MM.1S (cell line): ENCODE measurements around the gene C19orf85.

Experiments used
- DNase-seq: peaks from one replicate; pipeline ENCODE4 v3.0.0-alpha.2; 2015
- H2AFZ ChIP-seq: fragments of 300-600 bp; sonication (generic); 2 replicates; pipeline ENCODE4 v1.6.0; 2016; ENCODE audit warnings: antibody characterized with exemption, low read length
- H3F3A ChIP-seq: fragments of 300-600 bp; sonication (generic); 2 replicates; pipeline ENCODE4 v1.6.1; 2016; ENCODE audit warnings: mild to moderate bottlenecking, antibody characterized with exemption, low read length, moderate library complexity, mixed read lengths; ENCODE audit not compliant: insufficient read depth
- H3K27ac ChIP-seq: fragments of 300-600 bp; sonication (generic); 2 replicates; pipeline ENCODE4 v1.5.1; 2016; ENCODE audit warnings: mild to moderate bottlenecking, low read length
- H3K27me3 ChIP-seq: fragments of 300-600 bp; sonication (generic); replicated peaks from 2 replicates; pipeline ENCODE4 v1.6.0; 2016; ENCODE audit warnings: low read length; ENCODE audit not compliant: insufficient read depth
- H3K36me3 ChIP-seq: fragments of 300-600 bp; sonication (generic); replicated peaks from 2 replicates; pipeline ENCODE4 v1.6.1; 2016; ENCODE audit warnings: mild to moderate bottlenecking, low read length, mixed read lengths; ENCODE audit not compliant: insufficient read depth
- H3K4me1 ChIP-seq: fragments of 300-600 bp; sonication (generic); 2 replicates; pipeline ENCODE4 v1.6.1; 2016; ENCODE audit warnings: low read length, mixed read lengths
- H3K4me2 ChIP-seq: fragments of 300-600 bp; sonication (generic); 2 replicates; pipeline ENCODE4 v1.6.0; 2016; ENCODE audit warnings: low read depth, low read length
- H3K4me3 ChIP-seq: fragments of 300-600 bp; sonication (generic); 2 replicates; pipeline ENCODE4 v1.5.1; 2016; ENCODE audit warnings: low read length, mixed read lengths
- H3K79me2 ChIP-seq: fragments of 300-600 bp; sonication (generic); 2 replicates; pipeline ENCODE4 v1.6.1; 2016; ENCODE audit warnings: mixed run types, low read length, mixed read lengths
- H3K9ac ChIP-seq: fragments of 300-600 bp; sonication (generic); 2 replicates; pipeline ENCODE4 v1.6.1; 2016; ENCODE audit warnings: low read length, mixed read lengths
- H3K9me2 ChIP-seq: fragments of 300-600 bp; sonication (generic); replicated peaks from 2 replicates; pipeline ENCODE4 v1.6.1; 2016; ENCODE audit warnings: mild to moderate bottlenecking, low read length, mixed read lengths; ENCODE audit not compliant: insufficient read depth
- H3K9me3 ChIP-seq: fragments of 300-600 bp; sonication (generic); replicated peaks from 2 replicates; pipeline ENCODE4 v1.6.1; 2016; ENCODE audit warnings: mild to moderate bottlenecking, low read length, mixed read lengths; ENCODE audit not compliant: insufficient read depth
- H4K20me1 ChIP-seq: fragments of 300-600 bp; sonication (generic); 2 replicates; pipeline ENCODE4 v1.6.1; 2016; ENCODE audit warnings: mild to moderate bottlenecking, low read length, moderate library complexity, mixed read lengths; ENCODE audit not compliant: insufficient read depth
- EZH2 ChIP-seq: fragments of 300-600 bp; sonication (generic); optimal IDR thresholded peaks from 2 replicates; pipeline ENCODE3; 2017; ENCODE audit warnings: low read depth, mild to moderate bottlenecking, antibody characterized with exemption, low read length, mixed read lengths
- EZH2phosphoT487 ChIP-seq: fragments of 300-600 bp; sonication (generic); IDR thresholded peaks from 2 replicates; pipeline ENCODE4 v1.6.1; 2018; ENCODE audit warnings: antibody characterized with exemption, low read length
- TF ChIP-seq, protein P1 (sequence below): fragments of 300-600 bp; sonication (generic); IDR thresholded peaks from 2 replicates; pipeline ENCODE4 v1.5.1; 2016; ENCODE audit warnings: antibody characterized with exemption, low read length, mixed read lengths

C19orf85 gene

DNA sequence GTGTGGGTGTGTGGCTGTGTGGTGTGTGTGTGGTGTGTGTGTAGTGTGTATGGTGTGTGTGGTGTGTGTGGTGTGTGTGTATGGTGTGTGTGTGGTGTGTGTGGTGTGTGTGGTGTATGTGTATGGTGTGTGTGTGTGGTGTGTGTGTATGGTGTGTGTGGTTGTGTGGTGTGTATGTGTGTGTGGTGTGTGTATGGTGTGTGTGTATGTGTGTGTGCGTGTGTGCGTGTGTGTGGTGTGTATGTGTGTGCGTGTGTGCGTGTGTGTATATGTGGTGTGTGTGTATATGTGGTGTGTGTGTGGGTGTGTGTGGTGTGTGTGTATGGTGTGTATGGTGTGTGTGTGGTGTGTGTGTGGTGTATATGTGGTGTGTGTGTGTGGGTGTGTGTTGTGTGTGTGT is 29.5 kb downstream of the C19orf85 start:
- H3K4me2 ChIP-seq: no peak overlapping the region
- H3K4me3 ChIP-seq: no peak overlapping the region
- TF ChIP-seq EZH2phosphoT487: no peak
- TF ChIP-seq, protein P1, sequence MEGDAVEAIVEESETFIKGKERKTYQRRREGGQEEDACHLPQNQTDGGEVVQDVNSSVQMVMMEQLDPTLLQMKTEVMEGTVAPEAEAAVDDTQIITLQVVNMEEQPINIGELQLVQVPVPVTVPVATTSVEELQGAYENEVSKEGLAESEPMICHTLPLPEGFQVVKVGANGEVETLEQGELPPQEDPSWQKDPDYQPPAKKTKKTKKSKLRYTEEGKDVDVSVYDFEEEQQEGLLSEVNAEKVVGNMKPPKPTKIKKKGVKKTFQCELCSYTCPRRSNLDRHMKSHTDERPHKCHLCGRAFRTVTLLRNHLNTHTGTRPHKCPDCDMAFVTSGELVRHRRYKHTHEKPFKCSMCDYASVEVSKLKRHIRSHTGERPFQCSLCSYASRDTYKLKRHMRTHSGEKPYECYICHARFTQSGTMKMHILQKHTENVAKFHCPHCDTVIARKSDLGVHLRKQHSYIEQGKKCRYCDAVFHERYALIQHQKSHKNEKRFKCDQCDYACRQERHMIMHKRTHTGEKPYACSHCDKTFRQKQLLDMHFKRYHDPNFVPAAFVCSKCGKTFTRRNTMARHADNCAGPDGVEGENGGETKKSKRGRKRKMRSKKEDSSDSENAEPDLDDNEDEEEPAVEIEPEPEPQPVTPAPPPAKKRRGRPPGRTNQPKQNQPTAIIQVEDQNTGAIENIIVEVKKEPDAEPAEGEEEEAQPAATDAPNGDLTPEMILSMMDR: no peak
- TF ChIP-seq EZH2: no peak
- H3F3A ChIP-seq: no peaks in the 10 kb centered on the region
- H4K20me1 ChIP-seq: no peaks in the 10 kb centered on the region
- H3K4me1 ChIP-seq: no peaks in the 10 kb centered on the region
- H2AFZ ChIP-seq: no peak overlapping the region
- no peak overlapping the region for H3K27ac ChIP-seq
- H3K79me2 ChIP-seq: no peaks in the 10 kb centered on the region
- H3K9me3 ChIP-seq: no peaks in the 10 kb centered on the region
- H3K9me2 ChIP-seq: no peaks in the 10 kb centered on the region
- DNase-seq: no peak
- no peaks in the 10 kb centered on the region for H3K36me3 ChIP-seq
- H3K9ac ChIP-seq: no peak overlapping the region
- peaks cover 25% of the 10 kb centered on the region for H3K27me3 ChIP-seq

DNA sequence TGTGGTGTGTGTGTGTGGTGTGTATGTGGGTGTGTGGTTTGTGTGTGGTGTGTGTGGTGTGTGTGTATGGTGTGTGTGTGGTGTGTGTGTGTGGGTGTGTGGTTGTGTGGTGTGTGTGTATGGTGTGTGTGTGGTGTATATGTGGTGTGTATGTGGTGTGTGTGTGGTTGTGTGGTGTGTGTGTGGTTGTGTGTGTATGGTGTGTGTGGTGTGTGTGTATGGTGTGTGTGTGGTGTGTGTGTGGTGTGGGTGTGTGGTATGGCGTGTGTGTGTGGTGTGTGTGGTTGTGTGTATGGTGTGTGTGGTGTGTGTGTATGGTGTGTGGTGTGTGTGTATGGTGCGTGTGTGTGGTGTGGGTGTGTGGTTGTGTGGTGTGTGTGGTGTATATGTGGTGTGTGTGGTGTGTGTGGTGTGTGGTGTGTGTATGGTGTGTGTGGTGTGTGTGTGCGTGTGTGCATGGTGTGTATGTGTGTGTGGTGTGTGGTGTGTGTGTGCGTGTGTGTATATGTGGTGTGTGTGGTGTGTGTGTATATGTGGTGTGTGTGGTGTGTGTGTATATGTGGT is 30.1 kb downstream of the C19orf85 start:
- no peak overlapping the region for H3K27ac ChIP-seq
- H3K9me3 ChIP-seq: no peaks in the 10 kb centered on the region
- no peak overlapping the region for H3K4me2 ChIP-seq
- no peak overlapping the region for H3K9ac ChIP-seq
- no peaks in the 10 kb centered on the region for H3K79me2 ChIP-seq
- no peaks in the 10 kb centered on the region for H3K4me1 ChIP-seq
- no peaks in the 10 kb centered on the region for H4K20me1 ChIP-seq
- no peak overlapping the region for H3K4me3 ChIP-seq
- no peaks in the 10 kb centered on the region for H3K36me3 ChIP-seq
- DNase-seq: no peak
- TF ChIP-seq, protein P1: no peak
- TF ChIP-seq EZH2: no peak
- no peak for TF ChIP-seq EZH2phosphoT487
- H2AFZ ChIP-seq: no peak overlapping the region
- H3K9me2 ChIP-seq: no peaks in the 10 kb centered on the region
- H3K27me3 ChIP-seq: peaks cover 30% of the 10 kb centered on the region
- H3F3A ChIP-seq: no peaks in the 10 kb centered on the region

DNA sequence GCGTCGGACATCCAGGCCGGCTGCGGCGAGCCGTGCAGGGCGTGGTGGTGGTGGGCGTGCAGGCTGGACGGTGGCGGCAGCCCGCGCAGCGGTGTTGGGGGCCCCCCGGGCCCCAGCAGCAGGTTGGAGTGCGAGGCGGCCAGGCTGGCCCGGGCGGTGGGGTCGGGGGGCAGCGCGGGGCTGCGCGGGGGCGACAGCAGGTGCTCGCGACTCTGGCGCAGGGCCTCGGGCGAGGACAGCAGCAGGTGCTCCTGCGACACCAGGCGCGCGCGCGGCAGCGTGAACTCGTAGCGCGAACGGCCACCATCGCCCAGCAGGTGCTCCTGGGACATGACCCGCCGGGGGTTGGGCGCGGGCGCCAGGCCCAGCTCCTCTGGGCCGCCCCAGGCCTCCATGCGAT is 31.3 kb downstream of the C19orf85 start:
- H3K4me2 ChIP-seq: no peak overlapping the region
- peaks cover 35% of the 10 kb centered on the region for H3K27me3 ChIP-seq
- TF ChIP-seq, protein P1: no peak

More for the DNA sequence above, 31.3 kb downstream of the C19orf85 start:
- Histone ChIP-seq H3K9ac (no peak overlapping the region), H3K4me3 (no peak overlapping the region), H3K27ac (no peak overlapping the region), H3K4me1 (no peaks in the 10 kb centered on the region), H4K20me1 (no peaks in the 10 kb centered on the region), H3F3A (no peaks in the 10 kb centered on the region), H3K9me2 (no peaks in the 10 kb centered on the region), H2AFZ (no peak overlapping the region), H3K36me3 (no peaks in the 10 kb centered on the region), H3K9me3 (no peaks in the 10 kb centered on the region), H3K79me2 (no peaks in the 10 kb centered on the region)
- no peak for DNase-seq
